Measurements from ENCODE around the gene TNFSF10.
"Not testable (repeated sequence)": the region's sequence is repeated elsewhere in the genome, so short reads cannot be mapped to it uniquely, and the experiment has no call there.

Gene TNFSF10

DNA sequence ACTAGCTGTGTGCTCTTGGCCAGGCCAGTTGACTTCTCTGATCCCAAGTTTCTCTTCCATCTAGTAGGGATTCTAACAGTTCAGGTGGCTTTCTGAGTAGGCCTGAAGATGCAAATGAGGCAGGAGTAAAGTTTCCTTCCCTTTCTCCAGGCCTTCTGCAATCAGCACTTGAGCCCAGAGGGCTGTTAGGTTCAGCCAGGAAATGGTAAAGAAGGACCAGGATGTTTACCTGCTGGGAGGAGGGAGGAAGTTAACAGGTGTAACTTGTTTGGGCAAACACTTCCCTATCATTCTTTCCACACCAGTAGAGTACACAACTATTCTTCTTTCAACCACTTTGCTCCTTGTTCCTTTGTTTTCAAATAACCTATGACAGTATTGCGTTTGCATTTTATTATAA lies 13.3 kb upstream of the TNFSF10 start:
- peak overlapping the region; percentile 17 for H3K4me3 Mint-ChIP-seq
- H3K27ac Mint-ChIP-seq, result peak overlapping the region; percentile 81
- DNase-seq (ENCODE audit: low spot score in 2 of 2) (no peak), ATAC-seq (no peak)
- no peaks in the 10 kb centered on the region for H3K36me3 Mint-ChIP-seq
- H3K4me1 Mint-ChIP-seq, result peaks cover 18% of the 10 kb centered on the region
- no peaks in the 10 kb centered on the region for H3K9me3 Mint-ChIP-seq

DNA sequence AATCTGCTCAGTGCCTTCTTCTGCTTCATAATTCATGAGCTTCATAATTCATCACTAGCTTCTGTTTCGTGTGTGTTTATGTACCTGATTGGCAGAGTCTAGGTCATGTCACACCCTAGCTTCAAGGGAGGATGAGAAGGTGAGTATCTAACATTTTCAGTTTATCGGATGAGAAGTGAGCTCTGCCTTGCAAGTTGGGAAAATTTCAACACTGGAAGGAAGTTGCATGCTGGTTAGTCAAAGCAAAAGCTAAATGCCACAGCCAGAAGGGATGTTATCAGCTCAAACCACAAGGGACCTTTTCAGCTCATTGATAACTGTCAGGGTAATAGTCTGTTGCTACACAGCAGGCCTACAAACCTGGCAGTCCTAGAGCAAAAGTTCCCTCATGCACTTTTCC lies 7.3 kb upstream of the TNFSF10 start:
- DNase-seq (ENCODE audit: low spot score in 2 of 2) (no peak), ATAC-seq (peak; percentile 75)
- no peaks in the 10 kb centered on the region for H3K9me3 Mint-ChIP-seq
- H3K4me3 Mint-ChIP-seq, result peak overlapping the region; percentile 9
- H3K4me1 Mint-ChIP-seq, result peaks cover 9% of the 10 kb centered on the region
- no peaks in the 10 kb centered on the region for H3K36me3 Mint-ChIP-seq
- no peak overlapping the region for H3K27ac Mint-ChIP-seq

DNA sequence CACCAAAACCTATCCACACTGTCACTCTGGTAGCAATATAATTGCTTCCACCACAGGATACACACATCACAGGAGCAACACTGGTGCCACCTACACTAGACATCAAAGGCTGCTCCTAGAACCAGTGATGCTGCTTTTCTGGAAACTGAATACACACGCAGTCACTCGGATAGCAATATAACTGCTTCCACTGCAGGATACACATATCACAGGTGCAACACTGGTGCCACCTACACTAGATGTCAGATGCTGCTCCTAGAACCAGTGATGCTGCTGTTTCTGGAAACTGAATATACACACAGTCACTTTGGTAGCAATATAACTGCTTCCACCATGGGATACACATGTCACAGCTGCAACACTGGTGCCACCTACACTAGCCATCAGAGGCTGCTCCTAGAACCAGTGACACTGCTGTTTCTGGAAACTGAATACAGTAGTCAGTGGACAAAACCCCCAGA lies 6.9 kb upstream of the TNFSF10 start:
- Mint-ChIP-seq H3K36me3 (no peaks in the 10 kb centered on the region), H3K4me1 (peaks cover 9% of the 10 kb centered on the region), H3K4me3 (peak overlapping the region; percentile 9), H3K27ac (no peak overlapping the region), H3K9me3 (no peaks in the 10 kb centered on the region)
- ATAC-seq (peak; percentile 88), DNase-seq (ENCODE audit: low spot score in 2 of 2) (no peak)

DNA sequence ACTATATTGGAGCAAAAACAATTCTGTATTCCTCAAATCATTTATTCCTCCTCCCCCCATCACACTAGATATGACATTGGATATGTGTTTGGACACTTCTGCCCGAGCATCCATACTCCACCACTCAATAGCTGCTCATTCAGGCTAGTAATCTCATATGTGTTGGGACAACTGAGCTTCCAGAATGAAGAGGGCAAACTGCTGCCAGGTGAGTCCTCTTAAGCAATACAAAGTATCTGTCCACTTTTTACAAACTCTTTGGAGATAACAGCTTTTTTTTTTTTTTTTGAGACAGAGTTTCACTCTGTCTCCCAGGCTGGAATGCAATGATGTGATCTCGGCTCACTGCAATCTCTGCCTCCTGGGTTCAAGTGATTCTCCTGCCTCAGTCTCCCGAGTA lies 5.4 kb upstream of the TNFSF10 start:
- ATAC-seq (no peak), DNase-seq (ENCODE audit: low spot score in 2 of 2) (no peak)
- peaks cover 17% of the 10 kb centered on the region for H3K4me1 Mint-ChIP-seq
- no peaks in the 10 kb centered on the region for H3K9me3 Mint-ChIP-seq
- H3K27ac Mint-ChIP-seq, result no peak overlapping the region
- no peak overlapping the region for H3K4me3 Mint-ChIP-seq
- no peaks in the 10 kb centered on the region for H3K36me3 Mint-ChIP-seq

DNA sequence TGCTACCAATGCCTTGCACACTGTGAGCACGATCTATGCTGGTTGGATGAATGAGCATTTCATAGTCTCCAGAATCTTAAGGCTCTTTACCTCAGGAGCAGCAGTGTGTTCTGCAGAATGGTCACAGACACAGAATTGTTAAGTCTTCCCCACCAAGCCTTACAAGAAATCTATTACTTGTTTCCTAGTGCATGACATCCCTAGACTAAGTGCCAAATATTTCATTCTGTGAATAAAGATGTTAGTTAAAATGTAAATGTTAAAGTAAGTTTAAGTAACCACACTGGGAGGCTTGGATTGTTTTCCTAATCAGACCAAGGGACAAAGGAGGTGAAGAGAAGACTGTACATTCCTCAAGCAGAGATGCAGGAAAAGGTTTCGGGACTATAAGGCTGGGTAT lies 4.1 kb upstream of the TNFSF10 start:
- Mint-ChIP-seq H3K36me3 (no peaks in the 10 kb centered on the region), H3K9me3 (no peaks in the 10 kb centered on the region), H3K4me1 (peaks cover 22% of the 10 kb centered on the region), H3K27ac (no peak overlapping the region), H3K4me3 (no peak overlapping the region)
- DNase-seq (ENCODE audit: low spot score in 2 of 2), result no peak
- ATAC-seq, result no peak

DNA sequence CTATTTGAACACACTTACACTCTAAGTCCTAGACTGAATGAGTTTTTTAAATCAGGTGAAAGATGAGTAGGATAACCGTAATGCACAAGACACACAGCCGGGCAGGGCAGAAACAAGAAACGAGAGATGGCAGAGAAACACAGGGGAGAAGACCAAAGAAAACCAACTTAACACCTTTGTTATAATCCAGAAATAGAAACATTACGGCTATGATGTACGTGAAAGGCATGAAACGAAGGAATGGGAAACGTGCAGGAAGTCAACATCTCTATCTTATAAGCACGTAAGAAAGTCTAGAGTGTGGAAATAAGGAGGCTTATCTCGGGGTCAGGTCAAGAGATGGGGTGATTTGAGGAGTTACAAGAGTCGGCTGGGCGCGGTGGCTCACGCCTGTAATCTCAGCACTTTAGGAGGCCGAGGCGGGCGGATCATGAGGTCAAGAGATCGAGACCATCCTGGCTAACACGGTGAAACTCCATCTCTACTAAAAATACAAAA lies 1.9 kb upstream of the TNFSF10 start:
- no peak overlapping the region for H3K4me3 Mint-ChIP-seq
- H3K36me3 Mint-ChIP-seq, result peaks cover 16% of the 10 kb centered on the region
- H3K27ac Mint-ChIP-seq, result no peak overlapping the region
- no peaks in the 10 kb centered on the region for H3K9me3 Mint-ChIP-seq
- peaks cover 32% of the 10 kb centered on the region for H3K4me1 Mint-ChIP-seq
- no peak for DNase-seq (ENCODE audit: low spot score in 2 of 2)
- ATAC-seq, result no peak

DNA sequence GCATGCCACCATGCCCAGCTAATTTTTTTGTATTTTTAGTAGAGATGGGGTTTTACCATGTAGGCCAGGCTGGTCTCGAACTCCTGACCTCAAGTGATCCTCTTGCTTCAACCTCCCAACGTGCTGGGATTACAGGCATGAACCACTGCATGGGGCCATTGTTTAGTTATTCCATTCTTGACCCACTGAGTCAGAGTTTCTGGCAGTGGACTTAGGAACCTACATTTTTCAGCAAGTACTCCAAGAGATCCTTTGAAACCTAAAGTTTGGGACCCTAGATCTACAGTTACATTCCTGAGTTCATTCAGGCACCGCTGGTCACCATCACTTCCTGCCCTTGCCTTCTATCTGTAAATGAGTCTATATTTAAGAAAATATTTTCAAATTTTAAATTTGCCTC lies 1.4 kb upstream of the TNFSF10 start:
- H3K36me3 Mint-ChIP-seq, result peaks cover 19% of the 10 kb centered on the region
- ATAC-seq (no peak), DNase-seq (ENCODE audit: low spot score in 2 of 2) (no peak)
- H3K27ac Mint-ChIP-seq, result no peak overlapping the region
- no peaks in the 10 kb centered on the region for H3K9me3 Mint-ChIP-seq
- H3K4me1 Mint-ChIP-seq, result peaks cover 37% of the 10 kb centered on the region
- H3K4me3 Mint-ChIP-seq, result peak overlapping the region; percentile 81

DNA sequence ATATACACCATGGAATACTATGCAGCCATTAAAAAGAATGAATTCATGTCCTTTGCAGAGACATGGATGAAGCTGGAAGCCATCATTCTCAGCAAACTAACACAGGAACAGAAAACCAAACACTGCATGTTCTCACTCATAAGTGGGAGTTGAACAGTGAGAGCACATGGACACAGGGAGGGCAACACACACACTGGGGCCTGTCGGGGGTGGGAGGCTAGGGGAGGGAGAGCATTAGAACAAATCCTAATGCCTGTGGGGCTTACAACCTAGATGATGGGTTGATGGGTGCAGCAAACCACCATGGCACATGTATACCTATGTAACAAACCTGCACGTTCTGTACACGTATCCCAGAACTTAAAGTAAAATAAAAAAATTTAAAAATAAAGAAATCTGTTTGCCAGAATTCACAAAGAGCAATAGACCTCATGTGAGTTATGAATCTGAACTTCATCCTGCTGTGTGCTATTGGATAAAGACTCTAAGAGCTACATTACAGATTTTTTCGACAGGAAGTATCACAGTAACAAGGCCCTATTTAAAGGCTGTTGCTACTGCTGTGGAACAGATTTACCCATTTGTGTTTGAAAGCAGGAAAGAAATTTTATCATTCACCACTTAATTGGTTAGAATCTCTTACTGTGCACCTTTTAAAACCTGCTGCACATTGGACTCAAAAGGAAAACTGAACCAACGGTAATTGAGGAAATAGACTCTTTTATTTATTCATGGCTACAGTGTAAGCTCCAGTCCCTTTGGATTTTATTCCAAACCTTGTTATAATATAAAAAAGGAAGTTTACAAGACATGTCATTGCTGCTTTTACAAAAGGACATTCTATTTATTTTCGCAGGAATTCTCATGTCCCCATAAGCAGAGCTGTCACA lies 1.1 kb downstream of the TNFSF10 start:
- Mint-ChIP-seq H3K4me1 (peaks cover 59% of the 10 kb centered on the region), H3K36me3 (peaks cover 36% of the 10 kb centered on the region)

DNA sequence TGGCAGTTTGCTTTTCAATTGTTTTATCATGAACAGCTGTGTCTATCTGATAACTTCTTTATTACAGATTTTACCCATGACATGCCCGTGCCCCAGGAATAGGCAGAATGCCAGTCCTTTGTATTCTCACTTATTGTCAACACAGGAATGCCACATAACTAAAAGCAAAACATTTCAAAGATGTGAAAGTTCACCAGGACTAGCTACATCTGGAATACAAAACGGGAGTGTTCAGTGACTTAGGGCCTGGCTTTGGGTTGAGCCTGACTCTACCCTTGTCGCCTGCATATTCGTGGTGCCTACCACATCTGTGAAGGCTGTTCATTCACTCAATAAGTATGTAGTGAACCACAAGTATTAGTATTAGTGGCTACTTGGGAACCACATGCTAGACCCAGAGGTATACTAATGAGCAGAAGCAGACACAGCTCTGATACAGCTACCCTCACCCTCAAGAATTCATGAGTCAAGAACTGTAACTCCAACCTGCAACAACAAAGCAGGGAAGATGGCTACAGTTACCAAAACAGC lies 2.9 kb downstream of the TNFSF10 start:
- H3K4me3 Mint-ChIP-seq, result peak overlapping the region; percentile 81
- H3K4me1 Mint-ChIP-seq, result peaks cover 75% of the 10 kb centered on the region
- DNase-seq (ENCODE audit: low spot score in 2 of 2) (peak in 1 of 2 donors; percentile 68), ATAC-seq (peak; percentile 86)
- peak overlapping the region; percentile 79 for H3K27ac Mint-ChIP-seq
- H3K36me3 Mint-ChIP-seq, result peaks cover 53% of the 10 kb centered on the region
- H3K9me3 Mint-ChIP-seq, result no peaks in the 10 kb centered on the region

More for the DNA sequence above, 1.1 kb downstream of the TNFSF10 start:
- Mint-ChIP-seq H3K27ac (peak overlapping the region; percentile 79), H3K4me3 (peak overlapping the region; percentile 81)
- DNase-seq (ENCODE audit: low spot score in 2 of 2); ATAC-seq; H3K9me3 Mint-ChIP-seq: not testable (repeated sequence)

DNA sequence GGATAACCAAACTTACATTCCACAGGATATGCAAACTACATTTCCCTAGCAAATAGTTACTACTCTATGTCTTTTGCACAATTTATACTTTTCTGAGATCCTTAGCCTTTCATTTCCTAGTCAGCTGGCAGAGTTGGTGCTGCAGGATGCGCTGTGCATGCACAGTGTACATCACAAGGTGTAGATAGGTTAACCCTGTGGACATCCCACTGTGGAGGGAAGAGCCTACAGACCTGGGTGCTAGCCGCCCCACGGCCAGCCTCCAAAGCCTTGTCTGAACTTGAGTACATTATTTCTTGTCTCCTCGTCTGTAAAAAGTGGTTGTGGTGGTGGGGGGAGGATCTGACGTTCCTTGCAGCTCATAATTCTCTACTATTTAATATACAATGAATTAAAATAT lies 3.5 kb downstream of the TNFSF10 start:
- DNase-seq (ENCODE audit: low spot score in 2 of 2) (no peak), ATAC-seq (no peak)
- H3K27ac Mint-ChIP-seq, result peak overlapping the region; percentile 79
- peak overlapping the region; percentile 81 for H3K4me3 Mint-ChIP-seq
- H3K36me3 Mint-ChIP-seq, result peaks cover 59% of the 10 kb centered on the region
- peaks cover 81% of the 10 kb centered on the region for H3K4me1 Mint-ChIP-seq
- H3K9me3 Mint-ChIP-seq, result no peaks in the 10 kb centered on the region

DNA sequence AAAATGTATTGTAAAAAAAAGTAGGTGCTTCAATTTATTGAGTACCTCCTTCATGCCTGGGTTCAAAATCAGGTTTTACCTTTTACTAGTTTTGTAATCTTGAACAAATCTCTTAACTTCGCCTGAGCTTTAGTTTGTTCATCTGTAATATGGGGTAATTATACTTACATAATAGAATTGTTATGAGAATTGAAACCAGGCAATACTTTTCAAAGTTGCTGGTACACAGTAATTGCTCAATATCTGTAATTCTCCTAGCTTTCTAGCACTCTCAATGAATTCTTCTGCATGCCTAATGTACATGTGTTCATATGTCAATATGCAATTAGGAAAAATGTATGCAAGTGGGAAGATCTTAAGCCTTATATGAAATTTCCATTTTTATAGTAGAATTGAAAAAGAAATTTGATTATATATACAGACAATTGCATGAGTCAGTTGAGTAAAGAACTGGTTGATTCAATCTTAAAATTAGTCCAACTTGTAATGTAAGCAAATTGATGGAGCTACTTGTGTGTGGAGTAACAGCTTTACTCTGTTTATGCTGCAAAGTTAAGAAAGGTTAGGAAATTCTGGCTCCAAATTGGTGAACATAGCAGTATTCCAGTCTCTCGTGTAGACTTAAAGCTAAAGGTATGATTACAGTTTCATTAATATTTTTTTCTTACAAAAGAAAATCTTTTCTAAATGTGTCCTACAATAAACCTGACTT lies 4.1 kb downstream of the TNFSF10 start:
- H3K36me3 Mint-ChIP-seq, result peaks cover 66% of the 10 kb centered on the region
- no peak for ATAC-seq
- no peak for DNase-seq (ENCODE audit: low spot score in 2 of 2)

DNA sequence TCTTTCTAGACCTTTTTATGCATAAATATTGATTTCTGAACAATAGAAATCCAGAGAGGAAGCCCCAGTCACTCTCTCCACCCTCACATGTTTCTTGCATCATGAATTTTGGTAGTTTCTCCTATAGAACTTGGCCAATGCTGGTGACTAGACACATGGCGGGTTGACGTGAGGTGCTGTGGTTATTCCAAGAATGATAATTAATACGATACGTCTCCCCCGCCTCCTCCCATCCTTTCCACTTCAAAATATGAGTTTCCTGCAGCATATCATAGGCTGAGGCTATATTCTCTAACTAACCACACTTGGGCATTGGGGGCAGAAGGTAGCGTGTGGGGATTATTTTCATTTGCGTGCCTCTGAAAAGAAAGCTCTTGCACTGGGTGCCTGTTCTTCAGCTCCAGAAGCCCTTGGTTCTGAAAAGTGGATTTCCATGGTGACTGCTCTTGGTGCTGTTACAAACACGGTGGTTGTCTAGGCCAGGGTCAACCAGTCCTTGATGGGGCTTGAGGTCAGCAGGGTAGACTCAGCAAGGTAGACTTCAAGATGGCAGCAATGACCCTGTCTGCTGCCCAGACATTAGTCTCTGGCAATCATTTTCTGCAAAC lies 5.3 kb downstream of the TNFSF10 start:
- peak overlapping the region; percentile 68 for H3K4me3 Mint-ChIP-seq
- DNase-seq (ENCODE audit: low spot score in 2 of 2), result peak in 1 of 2 donors; percentile 74
- peak overlapping the region; percentile 79 for H3K27ac Mint-ChIP-seq
- peaks cover 85% of the 10 kb centered on the region for H3K4me1 Mint-ChIP-seq
- peak; percentile 69 for ATAC-seq
- no peaks in the 10 kb centered on the region for H3K9me3 Mint-ChIP-seq
- H3K36me3 Mint-ChIP-seq, result peaks cover 77% of the 10 kb centered on the region

More for the DNA sequence above, 4.1 kb downstream of the TNFSF10 start:
- Mint-ChIP-seq H3K9me3 (no peaks in the 10 kb centered on the region), H3K4me3 (peak overlapping the region; percentile 81), H3K4me1 (peaks cover 84% of the 10 kb centered on the region), H3K27ac (peak overlapping the region; percentile 79)

DNA sequence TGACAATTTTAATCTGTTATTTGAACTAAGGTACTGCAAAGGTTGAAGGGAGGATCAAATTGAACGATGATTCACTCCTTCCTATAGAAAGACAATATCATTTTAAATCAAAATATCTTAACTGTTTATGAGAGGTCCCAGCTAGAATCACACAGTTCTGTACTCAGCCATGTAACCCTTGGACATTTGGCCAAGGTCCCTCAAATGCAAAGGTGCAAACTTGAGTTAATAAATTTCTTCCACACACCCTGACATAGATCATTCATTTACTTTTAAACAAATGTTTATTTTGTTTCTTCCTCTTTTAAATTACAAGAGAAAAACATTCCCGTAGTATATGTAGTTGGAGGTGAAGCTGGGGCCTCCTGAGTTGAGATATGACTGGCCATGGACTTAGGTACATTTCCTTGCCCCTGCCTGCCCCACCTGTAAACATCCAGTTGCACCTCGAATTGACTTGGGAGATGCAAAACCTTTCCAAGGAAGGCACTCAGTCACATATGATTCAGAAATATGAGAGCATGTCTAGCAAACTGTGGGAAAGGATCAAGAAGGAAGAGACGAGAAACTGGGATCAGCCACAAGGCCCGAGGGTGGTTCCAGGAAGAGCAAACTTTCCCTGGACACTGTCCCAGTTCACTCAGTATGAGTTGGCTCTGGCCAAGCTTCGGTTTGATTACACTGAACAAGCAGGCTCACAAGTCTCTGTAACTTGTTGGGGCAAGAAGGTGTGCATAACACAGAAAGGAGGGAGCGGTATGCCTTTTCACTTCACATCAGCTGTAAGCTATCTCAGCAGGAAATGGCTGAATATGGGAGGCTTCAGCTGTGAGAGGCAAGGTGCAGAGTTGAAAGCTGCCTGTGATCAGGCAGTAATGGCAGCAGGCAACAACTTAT lies 6.7 kb downstream of the TNFSF10 start:
- Mint-ChIP-seq H3K36me3 (peaks cover 87% of the 10 kb centered on the region), H3K27ac (peak overlapping the region; percentile 79), H3K9me3 (no peaks in the 10 kb centered on the region), H3K4me1 (peaks cover 96% of the 10 kb centered on the region), H3K4me3 (peak overlapping the region; percentile 68)
- ATAC-seq (peak; percentile 43), DNase-seq (ENCODE audit: low spot score in 2 of 2) (peak in 1 of 2 donors; percentile 64)
